Measurements from ENCODE around the gene OCLN.
"Not testable (repeated sequence)": the region's sequence is repeated elsewhere in the genome, so short reads cannot be mapped to it uniquely, and the experiment has no call there.

Gene OCLN

DNA sequence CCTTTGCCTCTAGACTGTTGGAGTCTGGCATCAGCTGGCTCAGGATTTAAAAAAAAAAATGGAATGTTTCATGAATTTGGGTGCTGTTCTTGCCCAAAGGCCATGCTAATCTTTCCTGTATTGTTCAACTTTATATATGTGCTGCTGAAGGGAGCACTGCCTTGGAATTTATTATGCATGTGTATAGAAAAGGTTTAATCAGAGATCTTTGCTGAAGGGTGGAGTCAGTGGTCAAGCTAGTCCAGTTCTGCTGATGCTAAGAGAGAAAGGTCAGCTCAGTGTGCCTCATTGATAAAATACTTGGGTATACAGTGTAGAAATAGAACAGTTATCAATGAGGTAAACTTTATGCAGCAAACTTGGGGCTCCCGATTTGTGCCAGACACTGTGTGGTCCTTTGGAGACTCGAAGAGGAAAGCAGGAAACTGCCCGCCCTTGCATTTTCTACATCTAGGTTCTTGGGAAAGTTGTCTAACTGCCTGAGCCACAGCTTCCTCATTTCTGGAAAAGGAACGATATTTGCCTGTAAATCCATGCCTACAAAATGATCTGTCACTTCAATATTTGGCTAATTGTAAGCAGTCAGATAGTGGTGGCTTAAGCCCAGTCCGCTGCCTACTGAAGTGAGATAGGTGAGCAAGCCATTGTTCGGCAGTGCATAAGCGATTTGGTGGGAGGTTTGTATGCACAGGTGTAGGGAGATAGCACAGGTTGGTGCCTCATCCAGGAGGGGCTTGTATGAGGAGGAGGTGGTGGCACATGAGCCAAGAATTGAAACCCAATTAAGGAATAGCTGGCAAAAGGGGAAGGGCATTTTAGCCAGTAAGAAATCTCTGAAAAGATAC, 38.2 kb downstream of the OCLN start:
- Histone ChIP-seq H3K9me3 (replicated peaks in 1 of 2; ENCODE audit: control insufficient read depth in 2 of 2, insufficient read depth in 1 of 2, low read depth in 1 of 2, low read length in 2 of 2) (no peaks in the 10 kb centered on the region), H2BK15ac (ENCODE audit: low read length) (no peak overlapping the region), H2BK5ac (ENCODE audit: low read length) (no peak overlapping the region), H3K4me3 (ENCODE audit: low read length in 2 of 2) (no peak overlapping the region), H2BK120ac (ENCODE audit: low read depth, low read length) (no peak overlapping the region), H4K91ac (ENCODE audit: low read depth, low read length, poor library complexity) (no peak overlapping the region), H2AK5ac (ENCODE audit: low read depth, low read length) (no peak overlapping the region), H3K9ac (ENCODE audit: low read depth, low read length, poor library complexity) (no peak overlapping the region), H2BK12ac (ENCODE audit: low read length) (no peak overlapping the region), H3K23ac (ENCODE audit: low read depth, low read length, poor library complexity) (no peak overlapping the region), H3K4me2 (ENCODE audit: insufficient read depth, low read length, poor library complexity, severe bottlenecking) (no peak overlapping the region), H3K4ac (ENCODE audit: low read length) (no peak overlapping the region), H3K36me3 (replicated peaks in 1 of 2; ENCODE audit: control insufficient read depth in 2 of 2, insufficient read depth in 2 of 2, low read length in 2 of 2) (no peaks in the 10 kb centered on the region), H4K8ac (ENCODE audit: low read depth, low read length) (no peak overlapping the region), H3K27me3 (ENCODE audit: control insufficient read depth in 3 of 3, insufficient read depth in 3 of 3, low read depth in 1 of 3, low read length in 3 of 3) (no peaks in the 10 kb centered on the region), H3K18ac (ENCODE audit: low read length) (no peak overlapping the region), H3K4me1 (ENCODE audit: control insufficient read depth in 2 of 2, insufficient read depth in 1 of 2, low read depth in 1 of 2, low read length in 2 of 2) (no peaks in the 10 kb centered on the region), H3K27ac (replicated peaks; ENCODE audit: low read length) (no peak overlapping the region), H2AFZ (ENCODE audit: low read length) (no peak overlapping the region), H3K79me1 (ENCODE audit: low read depth, low read length) (no peaks in the 10 kb centered on the region), H3K14ac (ENCODE audit: low read length) (no peak overlapping the region)
- no peak for DNase-seq (ENCODE audit: low spot score)
- no CpG with 5 or more reads among the region's 7 CpGs for WGBS, 2 donors (ENCODE audit: extremely low coverage in 2 of 2, insufficient read length in 2 of 2, insufficient replicate concordance in 1 of 2)

DNA sequence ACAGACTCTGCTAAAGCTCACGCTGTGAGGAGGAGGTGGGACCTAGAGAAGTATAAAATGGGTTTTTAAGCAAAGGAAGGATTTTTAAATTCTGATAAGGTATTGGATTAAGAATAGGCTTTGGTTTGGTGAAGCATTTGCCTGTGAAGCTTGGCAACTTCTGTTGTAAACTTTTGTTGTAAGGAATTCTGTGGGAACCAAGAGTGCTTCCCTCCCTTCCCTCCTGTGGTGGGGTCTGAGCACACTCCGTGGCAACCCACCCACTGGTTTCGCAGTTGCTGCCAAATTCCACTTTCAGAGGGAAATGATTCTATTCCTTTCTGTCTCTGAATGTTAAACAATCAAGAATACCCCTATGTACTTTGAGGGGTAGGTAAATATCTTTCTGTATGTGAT, 38.8 kb downstream of the OCLN start:
- no peak overlapping the region for H3K4me2 ChIP-seq (ENCODE audit: insufficient read depth, low read length, poor library complexity, severe bottlenecking)
- no peak overlapping the region for H3K18ac ChIP-seq (ENCODE audit: low read length)
- WGBS, 2 donors (ENCODE audit: extremely low coverage in 2 of 2, insufficient read length in 2 of 2, insufficient replicate concordance in 1 of 2), result no CpG with 5 or more reads among the region's 3 CpGs
- H3K9me3 ChIP-seq (replicated peaks in 1 of 2; ENCODE audit: control insufficient read depth in 2 of 2, insufficient read depth in 1 of 2, low read depth in 1 of 2, low read length in 2 of 2), result no peaks in the 10 kb centered on the region
- no peak overlapping the region for H2BK12ac ChIP-seq (ENCODE audit: low read length)
- no peak overlapping the region for H4K91ac ChIP-seq (ENCODE audit: low read depth, low read length, poor library complexity)
- DNase-seq (ENCODE audit: low spot score), result no peak
- no peak overlapping the region for H3K4me3 ChIP-seq (ENCODE audit: low read length in 2 of 2)
- no peak overlapping the region for H3K14ac ChIP-seq (ENCODE audit: low read length)
- H3K4me1 ChIP-seq (ENCODE audit: control insufficient read depth in 2 of 2, insufficient read depth in 1 of 2, low read depth in 1 of 2, low read length in 2 of 2), result no peaks in the 10 kb centered on the region
- no peak overlapping the region for H2AFZ ChIP-seq (ENCODE audit: low read length)
- H3K23ac ChIP-seq (ENCODE audit: low read depth, low read length, poor library complexity), result no peak overlapping the region
- no peak overlapping the region for H3K27ac ChIP-seq (replicated peaks; ENCODE audit: low read length)
- no peak overlapping the region for H3K9ac ChIP-seq (ENCODE audit: low read depth, low read length, poor library complexity)
- no peak overlapping the region for H2BK15ac ChIP-seq (ENCODE audit: low read length)
- no peaks in the 10 kb centered on the region for H3K27me3 ChIP-seq (ENCODE audit: control insufficient read depth in 3 of 3, insufficient read depth in 3 of 3, low read depth in 1 of 3, low read length in 3 of 3)
- no peak overlapping the region for H3K4ac ChIP-seq (ENCODE audit: low read length)
- no peak overlapping the region for H4K8ac ChIP-seq (ENCODE audit: low read depth, low read length)
- no peak overlapping the region for H2BK120ac ChIP-seq (ENCODE audit: low read depth, low read length)
- no peaks in the 10 kb centered on the region for H3K36me3 ChIP-seq (replicated peaks in 1 of 2; ENCODE audit: control insufficient read depth in 2 of 2, insufficient read depth in 2 of 2, low read length in 2 of 2)
- H3K79me1 ChIP-seq (ENCODE audit: low read depth, low read length), result no peaks in the 10 kb centered on the region
- H2AK5ac ChIP-seq (ENCODE audit: low read depth, low read length), result no peak overlapping the region
- no peak overlapping the region for H2BK5ac ChIP-seq (ENCODE audit: low read length)

DNA sequence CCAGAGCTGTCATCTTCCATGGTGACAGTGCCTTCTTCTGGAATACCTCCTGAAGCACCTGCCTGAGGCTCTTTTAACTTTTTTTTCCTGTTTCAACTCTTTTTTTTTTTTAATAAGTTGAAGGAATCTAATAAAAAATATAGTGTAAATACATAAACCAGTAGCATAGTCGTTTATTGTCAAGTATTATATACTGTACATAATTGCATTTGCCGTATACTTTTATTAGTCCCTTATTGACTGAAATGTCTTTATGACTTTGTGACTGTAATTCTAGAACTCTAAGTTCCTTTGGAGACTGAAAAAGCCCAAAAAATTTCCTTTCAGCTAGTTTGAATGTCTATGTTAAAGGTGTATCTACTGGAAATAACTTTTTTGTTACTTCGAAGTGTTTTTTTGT, 45.3 kb downstream of the OCLN start:
- not testable (repeated sequence) for H3K27ac ChIP-seq (replicated peaks; ENCODE audit: low read length); H2BK15ac ChIP-seq (ENCODE audit: low read length); H2AK5ac ChIP-seq (ENCODE audit: low read depth, low read length); H2AFZ ChIP-seq (ENCODE audit: low read length); H2BK12ac ChIP-seq (ENCODE audit: low read length); H3K4me3 ChIP-seq (ENCODE audit: low read length in 2 of 2); H3K23ac ChIP-seq (ENCODE audit: low read depth, low read length, poor library complexity); H3K4me1 ChIP-seq (ENCODE audit: control insufficient read depth in 2 of 2, insufficient read depth in 1 of 2, low read depth in 1 of 2, low read length in 2 of 2); H4K91ac ChIP-seq (ENCODE audit: low read depth, low read length, poor library complexity); H2BK5ac ChIP-seq (ENCODE audit: low read length); H3K36me3 ChIP-seq (replicated peaks in 1 of 2; ENCODE audit: control insufficient read depth in 2 of 2, insufficient read depth in 2 of 2, low read length in 2 of 2); H3K14ac ChIP-seq (ENCODE audit: low read length); H3K79me1 ChIP-seq (ENCODE audit: low read depth, low read length); H3K18ac ChIP-seq (ENCODE audit: low read length); H3K9ac ChIP-seq (ENCODE audit: low read depth, low read length, poor library complexity); H3K4ac ChIP-seq (ENCODE audit: low read length); DNase-seq (ENCODE audit: low spot score); H4K8ac ChIP-seq (ENCODE audit: low read depth, low read length); H3K27me3 ChIP-seq (ENCODE audit: control insufficient read depth in 3 of 3, insufficient read depth in 3 of 3, low read depth in 1 of 3, low read length in 3 of 3); H2BK120ac ChIP-seq (ENCODE audit: low read depth, low read length); H3K9me3 ChIP-seq (replicated peaks in 1 of 2; ENCODE audit: control insufficient read depth in 2 of 2, insufficient read depth in 1 of 2, low read depth in 1 of 2, low read length in 2 of 2); H3K4me2 ChIP-seq (ENCODE audit: insufficient read depth, low read length, poor library complexity, severe bottlenecking)
- WGBS, 2 donors (ENCODE audit: extremely low coverage in 2 of 2, insufficient read length in 2 of 2, insufficient replicate concordance in 1 of 2), result no CpG with 5 or more reads among the region's 3 CpGs

DNA sequence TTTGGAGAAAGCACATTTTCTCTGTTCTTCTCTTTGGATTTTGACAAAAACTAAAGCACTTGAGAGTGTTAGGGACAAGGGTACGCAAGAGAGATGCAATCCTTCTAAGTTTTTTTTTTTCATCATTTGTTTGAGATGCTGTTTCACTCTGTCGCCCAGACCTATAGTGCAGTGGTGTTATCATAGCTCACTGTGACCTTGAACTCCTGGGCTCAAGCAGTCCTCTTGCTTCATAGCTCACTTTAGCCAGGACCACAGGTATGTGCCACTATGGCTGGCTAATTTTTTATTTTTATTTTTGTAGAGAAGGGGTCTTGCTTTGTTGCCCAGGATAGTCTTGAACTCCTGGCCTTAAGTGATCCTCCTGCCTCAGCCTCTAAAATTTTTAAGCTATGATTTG, 46.1 kb downstream of the OCLN start:
- H3K27me3 ChIP-seq (ENCODE audit: control insufficient read depth in 3 of 3, insufficient read depth in 3 of 3, low read depth in 1 of 3, low read length in 3 of 3); H2BK120ac ChIP-seq (ENCODE audit: low read depth, low read length); H4K91ac ChIP-seq (ENCODE audit: low read depth, low read length, poor library complexity); H2BK12ac ChIP-seq (ENCODE audit: low read length); H2BK5ac ChIP-seq (ENCODE audit: low read length); H4K8ac ChIP-seq (ENCODE audit: low read depth, low read length); H3K4me2 ChIP-seq (ENCODE audit: insufficient read depth, low read length, poor library complexity, severe bottlenecking); H3K36me3 ChIP-seq (replicated peaks in 1 of 2; ENCODE audit: control insufficient read depth in 2 of 2, insufficient read depth in 2 of 2, low read length in 2 of 2); H3K4me3 ChIP-seq (ENCODE audit: low read length in 2 of 2); H2AK5ac ChIP-seq (ENCODE audit: low read depth, low read length); H3K4me1 ChIP-seq (ENCODE audit: control insufficient read depth in 2 of 2, insufficient read depth in 1 of 2, low read depth in 1 of 2, low read length in 2 of 2); H3K18ac ChIP-seq (ENCODE audit: low read length); H3K23ac ChIP-seq (ENCODE audit: low read depth, low read length, poor library complexity); H3K9me3 ChIP-seq (replicated peaks in 1 of 2; ENCODE audit: control insufficient read depth in 2 of 2, insufficient read depth in 1 of 2, low read depth in 1 of 2, low read length in 2 of 2); H3K14ac ChIP-seq (ENCODE audit: low read length); H3K9ac ChIP-seq (ENCODE audit: low read depth, low read length, poor library complexity); H2AFZ ChIP-seq (ENCODE audit: low read length); DNase-seq (ENCODE audit: low spot score); H3K4ac ChIP-seq (ENCODE audit: low read length); H3K27ac ChIP-seq (replicated peaks; ENCODE audit: low read length); H3K79me1 ChIP-seq (ENCODE audit: low read depth, low read length); H2BK15ac ChIP-seq (ENCODE audit: low read length): not testable (repeated sequence)
- WGBS, 2 donors (ENCODE audit: extremely low coverage in 2 of 2, insufficient read length in 2 of 2, insufficient replicate concordance in 1 of 2), result no CpG with 5 or more reads among the region's 2 CpGs

Data from neuronal stem cell (in vitro differentiated cells).